Fibroblast of mammary gland (primary cell): ENCODE data around the gene EDDM3A.
"Not testable (repeated sequence)": the region's sequence is repeated elsewhere in the genome, so short reads cannot be mapped to it uniquely, and the experiment has no call there.

Experiments used
- DNase-seq: peaks from one replicate; pipeline ENCODE4 v3.0.0-alpha.2; 2010; ENCODE audit warnings: low read depth
- H3K4me3 ChIP-seq: 2 replicates; pipeline ENCODE4 v1.5.1; 2011; ENCODE audit warnings: low read depth, mild to moderate bottlenecking, low read length, moderate library complexity; ENCODE audit not compliant: control insufficient read depth
- CTCF ChIP-seq: conservative IDR thresholded peaks from 2 replicates; pipeline ENCODE4 v1.5.1; 2011; ENCODE audit warnings: low read depth, low read length, inconsistent platforms; ENCODE audit not compliant: control insufficient read depth, insufficient read depth

EDDM3A gene

GRCh38 chr14:20748439-20748838 lies 2.8 kb downstream of the EDDM3A start:
- H3K4me3 ChIP-seq: no peak overlapping the region
- no peak for DNase-seq
- TF ChIP-seq CTCF: no peak

- no peak for DNase-seq
- no peak for TF ChIP-seq CTCF
- no peak overlapping the region for H3K4me3 ChIP-seq
Observed at GRCh38 chr14:20750194-20750593, 4.5 kb downstream of the EDDM3A start.

- H3K4me3 ChIP-seq: no peak overlapping the region
- TF ChIP-seq CTCF: no peak
- peak; percentile 4 for DNase-seq
Observed at GRCh38 chr14:20751963-20752562, 6.4 kb downstream of the EDDM3A start.

GRCh38 chr14:20754308-20754707 lies 8.6 kb downstream of the EDDM3A start:
- no peak for DNase-seq
- TF ChIP-seq CTCF: no peak

GRCh38 chr14:20755037-20755436 lies 9.3 kb downstream of the EDDM3A start:
- H3K4me3 ChIP-seq: no peak overlapping the region
- no peak for DNase-seq
- no peak for TF ChIP-seq CTCF

More at GRCh38 chr14:20754308-20754707, 8.6 kb downstream of the EDDM3A start:
- H3K4me3 ChIP-seq: no peak overlapping the region

GRCh38 chr14:20757965-20758364 lies 12.3 kb downstream of the EDDM3A start:
- no peak for TF ChIP-seq CTCF
- no peak overlapping the region for H3K4me3 ChIP-seq
- no peak for DNase-seq

- not testable (repeated sequence) for H3K4me3 ChIP-seq, DNase-seq
Observed at GRCh38 chr14:20759465-20759864, 13.8 kb downstream of the EDDM3A start.

- DNase-seq: no peak
- no peak for TF ChIP-seq CTCF
- H3K4me3 ChIP-seq: no peak overlapping the region
Observed at GRCh38 chr14:20760950-20761349, 15.3 kb downstream of the EDDM3A start.
